ENCODE results near the gene MAP2K5. TPM values are rescaled to one million over a fixed set of nuclear protein-coding genes. Genes with fewer than 3 reads are reported as not detected.

MAP2K5 gene
- total RNA-seq, 1 donor from 2014 or later = 1.1 TPM

DNA sequence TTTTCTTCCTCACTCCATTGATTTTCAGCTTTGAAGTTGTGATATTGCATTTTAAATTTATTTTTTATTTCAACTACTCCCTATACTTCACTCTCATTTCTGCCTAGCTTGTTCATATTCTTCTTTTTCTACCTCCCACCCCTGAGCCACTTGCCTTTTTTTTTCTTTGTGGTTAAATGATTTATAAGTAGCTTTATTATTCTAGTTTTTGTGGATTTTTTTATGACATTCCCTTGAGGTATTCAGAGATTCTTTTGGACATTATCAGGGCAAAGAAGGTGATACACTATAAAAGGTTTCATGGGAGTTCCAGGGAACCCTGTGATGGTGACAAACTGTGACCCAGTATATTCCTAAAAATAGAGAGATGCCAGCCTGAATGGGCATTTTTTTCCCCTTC is 18.3 kb upstream of the MAP2K5 start:
- no peaks in the 10 kb centered on the region for H3K27me3 ChIP-seq
- no peaks in the 10 kb centered on the region for H3K9me3 ChIP-seq
- peaks cover 0 to 20% of the 10 kb centered on the region in 2 donors for H3K36me3 ChIP-seq
- no peak overlapping the region for H3K27ac ChIP-seq
- no peak for TF ChIP-seq CTCF (IDR thresholded peaks at IDR 0.05)
- no peak for DNase-seq (ENCODE audit: low spot score in 2 of 2)
- intact Hi-C loops (cut with DNase I) = no loop called here
- H3K4me3 ChIP-seq = no peak overlapping the region
- H3K4me1 ChIP-seq = peaks cover 0 to 11% of the 10 kb centered on the region in 2 donors

- Histone ChIP-seq H3K4me3 (no peak overlapping the region), H3K9me3 (no peaks in the 10 kb centered on the region), H3K27ac (no peak overlapping the region), H3K4me1 (peaks cover 0 to 2% of the 10 kb centered on the region in 2 donors), H3K36me3 (peaks cover 0 to 20% of the 10 kb centered on the region in 2 donors), H3K27me3 (no peaks in the 10 kb centered on the region)
- DNase-seq (ENCODE audit: low spot score in 2 of 2) = no peak
- intact Hi-C loops (cut with DNase I) = no loop called here
- TF ChIP-seq CTCF (IDR thresholded peaks at IDR 0.05) = no peak
Observed at GRCh38 chr15:67528513-67528912, 14.0 kb upstream of the MAP2K5 start.

GRCh38 chr15:67531379-67531914 is 11.1 kb upstream of the MAP2K5 start:
- Histone ChIP-seq H3K36me3 (peaks cover 0 to 20% of the 10 kb centered on the region in 2 donors), H3K27ac (no peak overlapping the region), H3K9me3 (no peaks in the 10 kb centered on the region), H3K27me3 (no peaks in the 10 kb centered on the region), H3K4me1 (no peaks in the 10 kb centered on the region), H3K4me3 (no peak overlapping the region)
- no peak for DNase-seq (ENCODE audit: low spot score in 2 of 2)
- no peak for TF ChIP-seq CTCF (IDR thresholded peaks at IDR 0.05)
- intact Hi-C loops (cut with DNase I) = no loop called here

DNA sequence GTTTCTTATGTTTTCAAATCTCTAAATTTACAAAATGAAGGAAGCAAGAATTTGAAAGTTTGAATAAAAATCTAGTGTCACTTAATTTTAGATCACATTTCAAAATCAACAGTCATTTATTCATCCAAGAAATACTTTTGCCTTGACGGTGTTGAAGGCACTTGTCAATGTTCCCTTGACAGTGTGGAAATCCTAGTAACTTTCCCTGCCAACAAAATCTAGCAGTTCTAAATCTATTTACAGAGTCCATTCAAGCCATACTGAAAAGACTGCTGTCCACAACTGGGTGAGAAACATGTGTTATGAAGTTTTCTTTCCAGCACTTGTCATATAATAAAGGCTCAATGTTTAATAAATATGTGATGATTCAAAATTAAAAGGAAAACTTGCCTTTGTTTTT is 8.6 kb upstream of the MAP2K5 start:
- H3K4me1 ChIP-seq = no peaks in the 10 kb centered on the region
- H3K27ac ChIP-seq = no peak overlapping the region
- no peaks in the 10 kb centered on the region for H3K9me3 ChIP-seq
- no peaks in the 10 kb centered on the region for H3K36me3 ChIP-seq
- TF ChIP-seq CTCF (IDR thresholded peaks at IDR 0.05) = no peak
- DNase-seq (ENCODE audit: low spot score in 2 of 2) = no peak
- intact Hi-C loops (cut with DNase I) = no loop called here
- H3K4me3 ChIP-seq = no peak overlapping the region
- H3K27me3 ChIP-seq = no peaks in the 10 kb centered on the region

DNA sequence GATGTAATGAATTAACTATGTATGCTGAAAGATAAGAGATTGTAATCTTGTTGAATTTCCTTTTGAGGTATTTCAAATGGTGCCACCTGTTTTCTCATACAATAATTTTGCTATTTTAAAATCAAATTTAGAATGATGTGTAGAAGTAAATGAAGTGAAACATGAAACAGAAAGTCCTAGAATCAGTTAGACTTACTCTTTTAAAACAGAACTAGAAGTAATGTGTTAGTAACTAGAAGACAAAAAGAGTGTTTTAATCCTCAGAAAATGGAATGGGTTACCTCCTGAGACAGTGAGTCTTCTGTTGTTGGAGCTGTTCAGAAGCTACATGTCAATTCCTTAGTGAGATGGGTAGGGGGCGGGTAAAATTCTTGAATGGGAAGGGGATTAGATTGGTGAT is 8.1 kb upstream of the MAP2K5 start:
- intact Hi-C loops (cut with DNase I) = no loop called here
- H3K9me3 ChIP-seq = no peaks in the 10 kb centered on the region

More for the DNA sequence above, 8.1 kb upstream of the MAP2K5 start:
- no peak overlapping the region for H3K27ac ChIP-seq
- no peaks in the 10 kb centered on the region for H3K36me3 ChIP-seq
- no peaks in the 10 kb centered on the region for H3K4me1 ChIP-seq
- no peak for DNase-seq (ENCODE audit: low spot score in 2 of 2)
- H3K27me3 ChIP-seq = no peaks in the 10 kb centered on the region
- no peak for TF ChIP-seq CTCF (IDR thresholded peaks at IDR 0.05)
- H3K4me3 ChIP-seq = no peak overlapping the region

All from ascending aorta (tissue), 2 donors.